HUES64 (cell line): Measurements from ENCODE around the gene CYB561A3.

ENCODE experiments used
- H3K27ac ChIP-seq: 2 replicates; pipeline ENCODE4 v1.7.0; 2013; ENCODE audit warnings: low read depth, low read length, inconsistent platforms
- H3K27me3 ChIP-seq: 2 replicates; pipeline ENCODE4 v1.6.1; 2013; ENCODE audit warnings: mild to moderate bottlenecking, low read length; ENCODE audit not compliant: insufficient read depth
- H3K36me3 ChIP-seq: 2 replicates; pipeline ENCODE4 v1.6.1; 2013; ENCODE audit warnings: mild to moderate bottlenecking, low read length; ENCODE audit not compliant: insufficient read depth
- H3K4me1 ChIP-seq: 2 replicates; pipeline ENCODE4 v1.6.1; 2013; ENCODE audit warnings: mild to moderate bottlenecking, low read length, moderate library complexity; ENCODE audit not compliant: insufficient read depth
- H3K4me3 ChIP-seq: 2 replicates; pipeline ENCODE4 v1.5.1; 2013; ENCODE audit warnings: mild to moderate bottlenecking, low read length, moderate library complexity
- H3K9ac ChIP-seq: 2 replicates; pipeline ENCODE4 v1.6.1; 2013; ENCODE audit warnings: mild to moderate bottlenecking, low read depth, low read length
- H3K9me3 ChIP-seq: 2 replicates; pipeline ENCODE4 v1.6.1; 2013; ENCODE audit warnings: low read depth, low read length; ENCODE audit not compliant: insufficient read depth
- WGBS: fragments of 150-250, 120-280 bp; methylation state at CpG from one replicate; pipeline ENCODE4 v1.1.7; 2013; ENCODE audit warnings: missing lambda C conversion rate; 5-methylcytosine and 5-hydroxymethylcytosine counted together

The CYB561A3 gene

GRCh38 chr11:61341706-61342105 is 20.0 kb downstream of the CYB561A3 start:
- WGBS, result 93% methylated on average over 4 of the region's 4 CpGs
- Histone ChIP-seq H3K36me3 (peaks cover 25% of the 10 kb centered on the region), H3K27me3 (no peaks in the 10 kb centered on the region), H3K27ac (no peak overlapping the region), H3K4me1 (no peaks in the 10 kb centered on the region), H3K9me3 (no peaks in the 10 kb centered on the region), H3K4me3 (no peak overlapping the region), H3K9ac (no peak overlapping the region)

- Histone ChIP-seq H3K27me3 (no peaks in the 10 kb centered on the region), H3K27ac (no peak overlapping the region), H3K9me3 (no peaks in the 10 kb centered on the region), H3K9ac (no peak overlapping the region), H3K4me1 (no peaks in the 10 kb centered on the region), H3K4me3 (no peak overlapping the region), H3K36me3 (peaks cover 25% of the 10 kb centered on the region)
- WGBS, result 96% methylated on average over 2 of the region's 2 CpGs
Measured at GRCh38 chr11:61340979-61341378, 20.7 kb downstream of the CYB561A3 start.

GRCh38 chr11:61339490-61339878 is 22.2 kb downstream of the CYB561A3 start:
- Histone ChIP-seq H3K4me3 (no peak overlapping the region), H3K36me3 (peaks cover 25% of the 10 kb centered on the region)

GRCh38 chr11:61338783-61339489 is 22.7 kb downstream of the CYB561A3 start:
- Histone ChIP-seq H3K9me3 (no peaks in the 10 kb centered on the region), H3K4me1 (peaks cover 6% of the 10 kb centered on the region; the same call in 1 of the 2 replicates), H3K36me3 (peaks cover 25% of the 10 kb centered on the region), H3K27ac (no peak overlapping the region), H3K4me3 (no peak overlapping the region), H3K27me3 (no peaks in the 10 kb centered on the region), H3K9ac (no peak overlapping the region)
- 89% methylated on average over 26 of the region's 26 CpGs for WGBS

More at GRCh38 chr11:61339490-61339878, 22.2 kb downstream of the CYB561A3 start:
- Histone ChIP-seq H3K4me1 (peaks cover 6% of the 10 kb centered on the region; the same call in 1 of the 2 replicates), H3K27ac (no peak overlapping the region), H3K9ac (no peak overlapping the region), H3K9me3 (no peaks in the 10 kb centered on the region), H3K27me3 (no peaks in the 10 kb centered on the region)
- 88% methylated on average over 4 of the region's 4 CpGs for WGBS

GRCh38 chr11:61337706-61338470 is 23.8 kb downstream of the CYB561A3 start:
- WGBS, result 92% methylated on average over 15 of the region's 15 CpGs
- Histone ChIP-seq H3K36me3 (peaks cover 22% of the 10 kb centered on the region), H3K4me3 (no peak overlapping the region), H3K4me1 (peaks cover 11% of the 10 kb centered on the region; the same call in 1 of the 2 replicates), H3K27me3 (no peaks in the 10 kb centered on the region), H3K9ac (no peak overlapping the region), H3K9me3 (no peaks in the 10 kb centered on the region), H3K27ac (no peak overlapping the region)

- no peaks in the 10 kb centered on the region for H3K27me3 ChIP-seq
- H3K9me3 ChIP-seq, result no peaks in the 10 kb centered on the region
- H3K4me1 ChIP-seq, result peaks cover 17% of the 10 kb centered on the region; the same call in 1 of the 2 replicates
- peak overlapping the region; percentile 74 for H3K9ac ChIP-seq
- H3K4me3 ChIP-seq, result no peak overlapping the region
- H3K36me3 ChIP-seq, result peaks cover 12% of the 10 kb centered on the region; the same call in 1 of the 2 replicates
- WGBS, result 40% methylated on average over 8 of the region's 8 CpGs
- H3K27ac ChIP-seq, result peak overlapping the region; percentile 54
Measured at GRCh38 chr11:61336171-61336935, 25.3 kb downstream of the CYB561A3 start.

GRCh38 chr11:61335355-61335710 is 26.3 kb downstream of the CYB561A3 start:
- Histone ChIP-seq H3K36me3 (peaks cover 14% of the 10 kb centered on the region; the same call in 1 of the 2 replicates), H3K4me1 (peaks cover 17% of the 10 kb centered on the region; the same call in 1 of the 2 replicates), H3K9ac (peak overlapping the region; percentile 97), H3K27ac (no peak overlapping the region), H3K4me3 (no peak overlapping the region), H3K27me3 (no peaks in the 10 kb centered on the region), H3K9me3 (no peaks in the 10 kb centered on the region)
- WGBS, result 86% methylated on average over 1 of the region's 1 CpG

- Histone ChIP-seq H3K9me3 (no peaks in the 10 kb centered on the region), H3K4me1 (peaks cover 17% of the 10 kb centered on the region; the same call in 1 of the 2 replicates), H3K27me3 (no peaks in the 10 kb centered on the region), H3K27ac (no peak overlapping the region), H3K4me3 (no peak overlapping the region), H3K36me3 (peaks cover 21% of the 10 kb centered on the region), H3K9ac (peak overlapping the region; percentile 97)
- 93% methylated on average over 16 of the region's 16 CpGs for WGBS
Measured at GRCh38 chr11:61334434-61335354, 27.0 kb downstream of the CYB561A3 start.

- Histone ChIP-seq H3K27ac (peak overlapping the region; percentile 87), H3K4me3 (peak overlapping the region; percentile 84), H3K9me3 (no peaks in the 10 kb centered on the region), H3K9ac (peak overlapping the region; percentile 97), H3K4me1 (peaks cover 17% of the 10 kb centered on the region; the same call in 1 of the 2 replicates), H3K36me3 (peaks cover 28% of the 10 kb centered on the region), H3K27me3 (no peaks in the 10 kb centered on the region)
- WGBS, result 37% methylated on average over 19 of the region's 19 CpGs
Measured at GRCh38 chr11:61333550-61334433, 27.9 kb downstream of the CYB561A3 start.
